Activated T-helper 2 cell treated with anti-CD3 and anti-CD28 coated beads, Interferon-gamma antibody, Interleukin-2, Interleukin-4, amounts not matched to agents 10 μg/mL and 5 μg/mL and 100 μg/mL, durations not matched to agents 14 hours and 24 hours and 36 hours (primary cell): ENCODE data around the gene ELAVL1. TPM values are rescaled to one million over a fixed set of nuclear protein-coding genes. Genes with fewer than 3 reads are reported as not detected.
A peak's percentile ranks its signal among the peaks of the same experiment; 100 is the strongest.
"Not testable (repeated sequence)": the region's sequence is repeated elsewhere in the genome, so short reads cannot be mapped to it uniquely, and the experiment has no call there.

ENCODE experiments used
- DNase-seq: peaks from one replicate; pipeline ENCODE4 v3.0.0; 2021; ENCODE audit warnings: low spot score
- H3K27ac Mint-ChIP-seq: one replicate; pipeline ENCODE4 v1.8.0; 2021; ENCODE audit warnings: mixed read lengths
- H3K27me3 Mint-ChIP-seq: one replicate; pipeline ENCODE4 v1.8.0; 2021; ENCODE audit warnings: low read depth, mixed read lengths
- H3K36me3 Mint-ChIP-seq: one replicate; pipeline ENCODE4 v1.8.0; 2021; ENCODE audit warnings: low read depth, mixed read lengths
- H3K4me1 Mint-ChIP-seq: one replicate; pipeline ENCODE4 v1.8.0; 2021; ENCODE audit warnings: low read depth, mixed read lengths
- H3K4me3 Mint-ChIP-seq: one replicate; pipeline ENCODE4 v1.8.0; 2021; ENCODE audit warnings: low read depth, mild to moderate bottlenecking, moderate library complexity, mixed read lengths
- H3K9me3 Mint-ChIP-seq: one replicate; pipeline ENCODE4 v1.8.0; 2021; ENCODE audit warnings: mixed read lengths
- intact Hi-C: fragments of 100-400 bp; cut with micrococcal nuclease; formaldehyde crosslinking; loops from one replicate; pipeline ENCODE4 v1.15.1; 2023
- total RNA-seq: library from RNA; stranded (reverse); gene quantifications from 2 replicates; pipeline ENCODE4 v1.2.3, GENCODE V29; 2022

ELAVL1 gene
- total RNA-seq, 1 donor from 2014 or later, result 184 TPM

DNA sequence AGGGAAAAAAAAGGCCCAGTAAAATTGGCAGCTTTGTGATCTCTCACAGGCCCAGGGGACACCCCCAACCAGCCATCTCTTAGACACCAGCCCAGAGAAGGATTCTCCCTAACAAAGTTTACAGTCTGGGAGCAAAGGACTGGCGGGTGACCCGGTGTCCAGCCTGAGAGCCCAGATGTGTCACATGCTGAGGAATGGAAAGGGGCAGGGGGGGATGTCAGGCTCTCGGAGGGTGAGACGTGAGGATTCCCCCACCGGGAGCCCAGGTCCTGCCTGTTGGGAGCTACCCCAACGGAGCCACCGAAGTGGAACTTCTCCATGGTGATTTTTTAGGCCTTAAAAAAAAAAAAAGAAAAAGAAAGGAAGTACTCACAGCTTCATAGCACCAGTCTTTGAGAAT is 74.7 kb downstream of the ELAVL1 start:
- no peak for DNase-seq
- Mint-ChIP-seq H3K9me3 (no peaks in the 10 kb centered on the region), H3K4me3 (no peak overlapping the region), H3K27ac (no peak overlapping the region), H3K27me3 (no peaks in the 10 kb centered on the region), H3K36me3 (peaks cover 41% of the 10 kb centered on the region), H3K4me1 (peaks cover 11% of the 10 kb centered on the region)
- intact Hi-C loops, result no loop called here

GRCh38 chr19:7930030-7930429 is 75.4 kb downstream of the ELAVL1 start:
- H3K27ac Mint-ChIP-seq, DNase-seq, intact Hi-C loops, H3K9me3 Mint-ChIP-seq, H3K4me3 Mint-ChIP-seq, H3K27me3 Mint-ChIP-seq: not testable (repeated sequence)
- peaks cover 34% of the 10 kb centered on the region for H3K36me3 Mint-ChIP-seq
- H3K4me1 Mint-ChIP-seq, result peaks cover 12% of the 10 kb centered on the region

DNA sequence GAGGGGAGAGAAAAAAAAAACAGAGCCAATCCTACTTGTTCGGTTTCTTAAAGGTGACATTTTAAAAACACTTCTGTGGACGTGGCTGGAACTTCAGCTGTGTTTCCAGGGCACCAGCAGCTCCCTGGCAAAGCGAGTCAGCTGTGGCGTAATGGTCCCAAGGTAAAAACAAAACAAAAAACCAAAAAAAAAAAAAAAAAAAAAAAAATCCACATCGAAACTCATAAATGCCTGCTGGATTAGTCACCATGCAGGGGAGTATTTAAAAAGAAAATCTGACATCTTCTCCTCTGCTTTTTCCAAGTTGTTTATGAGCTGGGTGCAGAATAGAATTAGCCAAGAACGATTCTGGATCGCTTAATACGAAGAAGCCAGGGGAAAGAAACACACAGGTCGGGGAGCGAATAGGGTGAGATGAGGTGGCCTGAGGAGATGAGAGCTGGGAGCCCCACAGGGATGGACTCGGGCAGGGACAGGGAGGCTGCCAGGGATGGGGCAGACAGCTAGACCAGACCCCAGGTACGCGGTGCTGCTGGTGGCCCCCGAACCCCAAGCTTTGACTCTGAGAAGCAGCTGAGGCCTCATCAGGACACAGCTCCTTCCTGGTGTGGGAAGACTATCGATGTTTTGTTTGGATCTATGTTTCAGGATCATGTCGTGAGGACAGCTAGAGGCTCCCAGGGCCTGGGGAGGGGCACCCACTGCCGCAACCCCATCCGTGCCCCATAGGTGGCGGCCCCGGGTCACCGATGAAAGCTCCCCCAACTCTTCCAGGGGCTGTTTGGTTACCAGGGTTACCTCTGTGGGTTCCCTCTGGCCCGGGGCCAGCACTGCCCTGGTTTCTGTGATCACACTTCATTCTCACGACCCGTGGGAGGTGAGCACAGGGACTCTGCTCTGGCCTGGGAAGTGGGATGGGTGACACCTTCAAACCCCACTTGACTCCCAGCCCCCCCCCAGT is 76.4 kb downstream of the ELAVL1 start:
- intact Hi-C loops, result no loop called here
- Mint-ChIP-seq H3K27me3 (no peaks in the 10 kb centered on the region), H3K9me3 (no peaks in the 10 kb centered on the region), H3K36me3 (peaks cover 30% of the 10 kb centered on the region), H3K4me3 (no peak overlapping the region), H3K4me1 (peaks cover 12% of the 10 kb centered on the region), H3K27ac (no peak overlapping the region)
- DNase-seq, result peak; percentile 49

GRCh38 chr19:7928334-7928706 is 77.1 kb downstream of the ELAVL1 start:
- peaks cover 27% of the 10 kb centered on the region for H3K36me3 Mint-ChIP-seq
- no peaks in the 10 kb centered on the region for H3K27me3 Mint-ChIP-seq
- H3K9me3 Mint-ChIP-seq, result no peaks in the 10 kb centered on the region
- H3K27ac Mint-ChIP-seq, result no peak overlapping the region
- peaks cover 12% of the 10 kb centered on the region for H3K4me1 Mint-ChIP-seq
- H3K4me3 Mint-ChIP-seq, result no peak overlapping the region
- DNase-seq, result no peak
- intact Hi-C loops, result no loop called here

- no peak for DNase-seq
- no peak overlapping the region for H3K4me3 Mint-ChIP-seq
- H3K9me3 Mint-ChIP-seq, result no peaks in the 10 kb centered on the region
- peaks cover 12% of the 10 kb centered on the region for H3K4me1 Mint-ChIP-seq
- peaks cover 23% of the 10 kb centered on the region for H3K36me3 Mint-ChIP-seq
- no peaks in the 10 kb centered on the region for H3K27me3 Mint-ChIP-seq
- intact Hi-C loops, result no loop called here
- H3K27ac Mint-ChIP-seq, result no peak overlapping the region
Observed at GRCh38 chr19:7927605-7928333, 77.7 kb downstream of the ELAVL1 start.

GRCh38 chr19:7926727-7927604 is 78.5 kb downstream of the ELAVL1 start:
- intact Hi-C loops, result no loop called here
- Mint-ChIP-seq H3K36me3 (peaks cover 21% of the 10 kb centered on the region), H3K9me3 (no peaks in the 10 kb centered on the region), H3K4me3 (peak overlapping the region; percentile 64), H3K4me1 (peaks cover 12% of the 10 kb centered on the region), H3K27me3 (no peaks in the 10 kb centered on the region), H3K27ac (no peak overlapping the region)
- DNase-seq, result no peak

GRCh38 chr19:7926021-7926726 is 79.3 kb downstream of the ELAVL1 start, which contains the start of gene CTXN1:
TSS of gene CTXN1 (minus strand) at chr19:7926135. CDS start at chr19:7925538, 597 bp downstream.
- Mint-ChIP-seq H3K4me3 (peak within 1 kb of the TSS; percentile 77), H3K36me3 (peaks cover 24% of the 10 kb centered on the region), H3K9me3 (no peaks in the 10 kb centered on the region), H3K4me1 (peaks cover 12% of the 10 kb centered on the region), H3K27ac (peak within 1 kb of the TSS; percentile 70), H3K27me3 (no peaks in the 10 kb centered on the region)
- intact Hi-C loops, result no loop called here
- peak; percentile 70 for DNase-seq

- Mint-ChIP-seq H3K4me1 (peaks cover 16% of the 10 kb centered on the region), H3K4me3 (peak overlapping the region; percentile 77), H3K36me3 (peaks cover 17% of the 10 kb centered on the region), H3K27ac (peak overlapping the region; percentile 70), H3K27me3 (no peaks in the 10 kb centered on the region), H3K9me3 (no peaks in the 10 kb centered on the region)
- intact Hi-C loops, result no loop called here
- peak; percentile 70 for DNase-seq
Observed at GRCh38 chr19:7925171-7925851, 80.1 kb downstream of the ELAVL1 start.

GRCh38 chr19:7924651-7925170 is 80.7 kb downstream of the ELAVL1 start:
- Mint-ChIP-seq H3K27me3 (peaks cover 1% of the 10 kb centered on the region), H3K36me3 (peaks cover 15% of the 10 kb centered on the region), H3K4me3 (no peak overlapping the region), H3K27ac (no peak overlapping the region), H3K9me3 (no peaks in the 10 kb centered on the region), H3K4me1 (peaks cover 20% of the 10 kb centered on the region)
- DNase-seq, result no peak
- intact Hi-C loops, result no loop called here

DNA sequence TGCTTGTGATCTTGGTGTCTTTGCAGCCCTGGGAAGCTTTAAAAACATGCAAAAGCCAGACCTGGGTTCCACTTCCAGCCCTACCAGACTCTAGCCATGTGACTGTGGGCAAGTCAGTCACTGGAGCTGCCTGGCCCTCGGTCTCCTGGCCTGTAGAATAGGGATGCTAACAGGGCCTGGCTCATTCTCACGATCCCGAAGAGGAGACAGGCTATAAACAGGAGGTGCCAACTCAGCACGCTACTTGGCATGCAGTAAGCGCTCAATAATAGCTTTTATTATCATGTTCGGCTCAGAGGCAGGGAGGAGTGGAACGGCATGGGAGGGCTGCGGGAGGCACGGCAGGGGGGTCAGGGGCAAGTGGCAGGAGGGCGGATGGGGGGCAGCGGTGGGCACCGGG is 81.2 kb downstream of the ELAVL1 start:
- no peak overlapping the region for H3K27ac Mint-ChIP-seq
- no peak for DNase-seq
- H3K36me3 Mint-ChIP-seq, result peaks cover 15% of the 10 kb centered on the region
- H3K9me3 Mint-ChIP-seq, result no peaks in the 10 kb centered on the region
- peaks cover 4% of the 10 kb centered on the region for H3K27me3 Mint-ChIP-seq
- intact Hi-C loops, result no loop called here
- H3K4me3 Mint-ChIP-seq, result peak overlapping the region; percentile 35
- H3K4me1 Mint-ChIP-seq, result peaks cover 19% of the 10 kb centered on the region

DNA sequence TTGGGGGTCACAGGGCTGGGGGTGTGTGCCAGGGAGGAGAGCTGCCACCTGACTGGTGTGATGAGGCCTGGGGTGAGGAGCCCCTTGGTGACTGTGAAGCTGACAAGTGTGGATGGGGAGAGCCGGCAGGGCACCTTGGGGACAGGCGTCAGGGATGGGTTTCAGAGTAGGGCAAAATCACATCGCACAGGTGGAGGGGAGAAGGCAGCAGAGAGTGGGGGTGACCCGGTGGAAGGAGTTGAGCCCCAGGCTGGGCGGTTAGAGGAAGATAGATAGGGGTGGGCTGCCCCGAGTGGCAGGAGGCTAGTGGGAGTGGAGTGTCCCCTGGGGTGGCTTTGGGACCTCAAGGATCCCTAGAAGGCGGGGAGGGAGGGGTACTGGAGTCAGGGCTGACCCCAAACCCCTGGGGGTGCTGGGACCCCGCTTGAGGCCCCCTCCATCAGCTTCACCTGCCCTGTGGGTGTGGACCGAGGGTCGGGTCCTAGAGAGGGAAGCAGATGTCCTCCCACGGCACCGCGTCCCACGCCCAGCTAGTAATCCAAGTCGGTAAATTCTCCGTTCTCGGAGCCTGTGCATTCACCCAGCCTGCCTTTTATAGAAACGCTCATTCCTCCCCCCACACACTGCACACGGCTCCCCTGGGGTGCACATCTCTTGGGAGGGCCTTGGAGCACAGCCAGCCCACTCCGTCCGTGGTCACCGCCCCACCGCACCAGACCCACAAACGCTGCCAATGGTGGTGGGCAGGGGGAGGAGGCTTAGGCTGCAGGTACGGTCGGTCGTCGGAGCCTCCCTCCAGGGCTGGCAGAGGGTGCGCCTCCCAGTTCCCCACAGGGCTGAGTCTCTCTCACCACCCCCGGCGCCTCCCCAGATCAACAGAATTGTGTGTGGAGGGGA is 81.9 kb downstream of the ELAVL1 start:
- intact Hi-C loops, result no loop called here
- Mint-ChIP-seq H3K27ac (no peak overlapping the region), H3K4me1 (peaks cover 16% of the 10 kb centered on the region), H3K9me3 (no peaks in the 10 kb centered on the region), H3K4me3 (no peak overlapping the region), H3K36me3 (peaks cover 12% of the 10 kb centered on the region), H3K27me3 (peaks cover 5% of the 10 kb centered on the region)
- no peak for DNase-seq
